Measurements from ENCODE around the gene PLA2G6. TPM values are rescaled to one million over a fixed set of nuclear protein-coding genes. Genes with fewer than 3 reads are reported as not detected.

Gene PLA2G6
- total RNA-seq, 2 experiments from 2014 or later: 48.8 to 50.2 TPM

DNA sequence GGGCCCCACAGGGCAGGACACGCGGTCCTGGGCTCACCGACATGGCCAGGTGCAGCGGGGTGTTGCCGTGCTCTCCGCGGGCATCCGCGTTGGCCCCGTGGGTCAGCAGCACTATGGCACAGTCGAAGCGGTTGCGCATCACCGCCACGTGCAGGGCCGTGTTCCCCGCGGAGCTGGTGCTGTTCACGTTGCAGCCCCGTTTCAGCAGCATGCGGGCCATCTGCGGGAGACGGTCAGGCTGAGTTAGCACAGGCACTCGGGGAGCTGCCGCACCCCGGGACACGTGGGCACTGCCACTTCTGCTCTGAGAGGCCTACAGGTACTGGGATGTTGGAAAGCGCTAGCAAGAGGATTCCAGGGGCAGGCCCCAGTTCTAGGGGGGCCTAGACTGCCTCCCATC lies 48.8 kb downstream of the PLA2G6 start:
- TF ChIP-seq CTCF (IDR thresholded peaks at IDR 0.05): no peak
- H3K27ac ChIP-seq (ENCODE audit: low read depth in 1 of 2, low read length in 2 of 2): no peak overlapping the region
- no peaks in the 10 kb centered on the region for H3K4me1 ChIP-seq (ENCODE audit: insufficient read depth, low read length)
- H3K27me3 ChIP-seq (ENCODE audit: control insufficient read depth in 1 of 2, insufficient read depth in 2 of 2, low read length in 2 of 2): no peaks in the 10 kb centered on the region
- CTCF ChIA-PET: no interaction called here
- peaks cover 51% of the 10 kb centered on the region for H3K36me3 ChIP-seq (ENCODE audit: insufficient read depth, low read length)
- POLR2A ChIA-PET: no interaction called here
- no peak for DNase-seq
- no peaks in the 10 kb centered on the region for H3K9me3 ChIP-seq (ENCODE audit: control insufficient read depth in 1 of 2, insufficient read depth in 1 of 2, low read length in 2 of 2)
- intact Hi-C loops (cut with DNase I, micrococcal nuclease): no loop called here
- no peak for ATAC-seq (ENCODE audit: poor library complexity)
- H3K36me3 Mint-ChIP-seq (ENCODE audit: low read depth): peaks cover 47% of the 10 kb centered on the region
- no peaks in the 10 kb centered on the region for H3K9me3 Mint-ChIP-seq
- no peak overlapping the region for H3K4me3 ChIP-seq (ENCODE audit: low read length)
- no peak overlapping the region for H3K4me3 Mint-ChIP-seq
- no peaks in the 10 kb centered on the region for H3K27me3 Mint-ChIP-seq
- H3K4me1 Mint-ChIP-seq (ENCODE audit: low read depth): no peaks in the 10 kb centered on the region
- no peak overlapping the region for H3K27ac Mint-ChIP-seq

DNA sequence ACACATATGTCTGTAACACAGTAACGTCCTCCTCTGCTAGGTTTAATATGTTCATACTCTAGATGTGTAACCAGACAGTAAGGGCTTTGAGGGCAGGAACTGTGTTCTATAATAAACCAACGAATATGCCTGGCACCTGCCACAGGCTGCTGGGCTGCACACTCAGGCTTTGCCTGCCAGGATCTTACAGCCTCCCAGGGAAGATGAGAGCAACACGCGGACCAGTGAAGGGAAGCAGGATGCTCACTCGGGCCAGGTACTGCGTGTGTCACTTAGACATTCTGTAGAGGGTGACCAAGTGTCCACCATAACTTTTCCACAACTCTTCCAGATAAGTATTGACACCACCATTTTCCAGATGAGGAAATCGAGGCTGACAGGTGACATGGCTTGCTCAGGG lies 49.5 kb downstream of the PLA2G6 start:
- intact Hi-C loops (cut with DNase I, micrococcal nuclease): no loop called here
- no peak for ATAC-seq (ENCODE audit: poor library complexity)
- H3K4me1 ChIP-seq (ENCODE audit: insufficient read depth, low read length): no peaks in the 10 kb centered on the region
- H3K36me3 ChIP-seq (ENCODE audit: insufficient read depth, low read length): peaks cover 49% of the 10 kb centered on the region
- peaks cover 48% of the 10 kb centered on the region for H3K36me3 Mint-ChIP-seq (ENCODE audit: low read depth)
- H3K27ac Mint-ChIP-seq: no peak overlapping the region
- no peak for TF ChIP-seq CTCF (IDR thresholded peaks at IDR 0.05)
- H3K9me3 ChIP-seq (ENCODE audit: control insufficient read depth in 1 of 2, insufficient read depth in 1 of 2, low read length in 2 of 2): no peaks in the 10 kb centered on the region
- ChIA-PET CTCF (no interaction called here), POLR2A (no interaction called here)
- H3K4me1 Mint-ChIP-seq (ENCODE audit: low read depth): no peaks in the 10 kb centered on the region
- H3K4me3 Mint-ChIP-seq: no peak overlapping the region
- H3K27me3 ChIP-seq (ENCODE audit: control insufficient read depth in 1 of 2, insufficient read depth in 2 of 2, low read length in 2 of 2): no peaks in the 10 kb centered on the region
- H3K4me3 ChIP-seq (ENCODE audit: low read length): no peak overlapping the region
- DNase-seq: no peak
- H3K27ac ChIP-seq (ENCODE audit: low read depth in 1 of 2, low read length in 2 of 2): no peak overlapping the region
- H3K9me3 Mint-ChIP-seq: no peaks in the 10 kb centered on the region
- no peaks in the 10 kb centered on the region for H3K27me3 Mint-ChIP-seq

DNA sequence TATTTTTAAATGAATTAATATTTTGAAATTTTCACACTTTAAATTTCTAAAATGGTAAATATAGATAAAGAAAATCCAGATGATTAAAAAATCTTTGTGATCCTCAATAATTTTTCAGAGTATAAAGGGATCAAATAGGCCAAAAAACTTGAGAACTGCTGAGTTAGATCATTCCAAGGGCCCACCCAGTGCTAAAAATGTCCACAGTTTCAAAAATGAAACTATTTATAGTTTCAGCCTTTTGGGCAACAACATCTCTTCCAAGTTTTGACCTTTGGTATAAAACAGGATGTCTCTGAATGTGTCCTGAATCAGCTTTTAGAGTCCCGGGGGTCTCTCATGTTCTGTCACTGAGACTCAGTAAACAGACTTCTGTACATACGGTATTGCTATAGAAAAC lies 50.2 kb downstream of the PLA2G6 start:
- DNase-seq: no peak
- Histone ChIP-seq H3K4me3 (ENCODE audit: low read length) (no peak overlapping the region), H3K27ac (ENCODE audit: low read depth in 1 of 2, low read length in 2 of 2) (no peak overlapping the region), H3K27me3 (ENCODE audit: control insufficient read depth in 1 of 2, insufficient read depth in 2 of 2, low read length in 2 of 2) (no peaks in the 10 kb centered on the region), H3K4me1 (ENCODE audit: insufficient read depth, low read length) (no peaks in the 10 kb centered on the region), H3K9me3 (ENCODE audit: control insufficient read depth in 1 of 2, insufficient read depth in 1 of 2, low read length in 2 of 2) (no peaks in the 10 kb centered on the region), H3K36me3 (ENCODE audit: insufficient read depth, low read length) (peaks cover 48% of the 10 kb centered on the region)
- no peak for TF ChIP-seq CTCF (IDR thresholded peaks at IDR 0.05)
- CTCF ChIA-PET: no interaction called here
- no peak for ATAC-seq (ENCODE audit: poor library complexity)
- Mint-ChIP-seq H3K4me3 (no peak overlapping the region), H3K9me3 (no peaks in the 10 kb centered on the region), H3K27ac (no peak overlapping the region), H3K36me3 (ENCODE audit: low read depth) (peaks cover 51% of the 10 kb centered on the region), H3K27me3 (no peaks in the 10 kb centered on the region), H3K4me1 (ENCODE audit: low read depth) (no peaks in the 10 kb centered on the region)
- POLR2A ChIA-PET: no interaction called here
- intact Hi-C loops (cut with DNase I, micrococcal nuclease): no loop called here

All from CD4-positive, alpha-beta T cell (primary cell).